HUES64 (cell line): Measurements from ENCODE around the gene NECAP2. TPM values are rescaled to one million over a fixed set of nuclear protein-coding genes. Genes with fewer than 3 reads are reported as not detected.

Experiments
- H3K27ac ChIP-seq: 2 replicates; pipeline ENCODE4 v1.7.0; 2013; ENCODE audit warnings: low read depth, low read length, inconsistent platforms
- H3K27me3 ChIP-seq: 2 replicates; pipeline ENCODE4 v1.6.1; 2013; ENCODE audit warnings: mild to moderate bottlenecking, low read length; ENCODE audit not compliant: insufficient read depth
- H3K36me3 ChIP-seq: 2 replicates; pipeline ENCODE4 v1.6.1; 2013; ENCODE audit warnings: mild to moderate bottlenecking, low read length; ENCODE audit not compliant: insufficient read depth
- H3K4me1 ChIP-seq: 2 replicates; pipeline ENCODE4 v1.6.1; 2013; ENCODE audit warnings: mild to moderate bottlenecking, low read length, moderate library complexity; ENCODE audit not compliant: insufficient read depth
- H3K4me3 ChIP-seq: 2 replicates; pipeline ENCODE4 v1.5.1; 2013; ENCODE audit warnings: mild to moderate bottlenecking, low read length, moderate library complexity
- H3K9ac ChIP-seq: 2 replicates; pipeline ENCODE4 v1.6.1; 2013; ENCODE audit warnings: mild to moderate bottlenecking, low read depth, low read length
- H3K9me3 ChIP-seq: 2 replicates; pipeline ENCODE4 v1.6.1; 2013; ENCODE audit warnings: low read depth, low read length; ENCODE audit not compliant: insufficient read depth
- WGBS: fragments of 150-250, 120-280 bp; methylation state at CpG from one replicate; pipeline ENCODE4 v1.1.7; 2013; ENCODE audit warnings: missing lambda C conversion rate; 5-methylcytosine and 5-hydroxymethylcytosine counted together
- polyA plus RNA-seq, 2 experiments: library from polyadenylated mRNA; stranded (reverse); fragments of 50-300 nt; gene quantifications; one replicate each; pipeline ENCODE4 v1.2.3, GENCODE V29; 2013

The NECAP2 gene
- polyA plus RNA-seq (2013, experiment 1 of 2) = 25.6 TPM
- polyA plus RNA-seq (2013, experiment 2 of 2) = 29.9 TPM

DNA sequence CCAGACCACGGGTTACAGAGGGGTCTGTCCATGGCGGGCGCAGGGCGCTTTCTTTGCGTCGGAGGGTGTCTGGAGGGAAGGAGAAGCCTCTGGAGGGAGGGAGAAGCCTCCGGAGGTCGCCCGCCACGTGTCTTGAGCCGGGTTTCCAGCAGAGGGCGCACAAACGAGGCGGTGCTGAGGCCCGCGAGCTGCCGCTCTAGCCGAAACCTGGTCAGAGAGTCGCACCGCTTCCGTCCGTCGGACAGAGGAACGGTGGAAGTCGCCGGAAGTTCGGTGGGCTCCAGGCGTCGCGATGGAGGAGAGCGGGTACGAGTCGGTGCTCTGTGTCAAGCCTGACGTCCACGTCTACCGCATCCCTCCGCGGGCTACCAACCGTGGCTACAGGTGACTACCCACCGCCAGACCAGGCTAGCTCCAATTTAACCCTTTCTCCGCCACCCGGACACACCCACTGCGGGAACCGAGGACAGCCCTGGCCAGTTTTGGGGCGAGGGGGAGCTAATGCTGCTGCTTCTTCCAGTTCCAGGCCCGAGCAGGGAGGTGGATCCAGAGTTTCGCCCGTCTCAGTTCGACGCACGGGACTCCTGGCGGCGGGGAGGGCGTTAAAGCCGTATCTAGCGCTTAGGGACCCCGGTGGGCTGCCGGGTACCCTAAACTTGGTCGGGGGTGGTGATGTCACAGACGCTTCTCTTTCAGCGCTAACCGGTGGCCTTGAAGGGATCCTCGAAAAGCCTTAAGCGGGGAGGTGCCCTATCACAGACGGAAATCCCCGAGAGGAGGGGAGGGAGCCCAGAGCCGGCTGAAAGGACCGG is at the start of gene NECAP2:
TSS of gene NECAP2 (plus strand) at position 255 of the 812 bp plus-strand sequence. CDS start at position 293, 38 bp downstream.
- under 1% methylated on average over 68 of the region's 68 CpGs for WGBS
- peak within 1 kb of the TSS; percentile 27; the same call in 1 of the 2 replicates for H3K27ac ChIP-seq
- H3K27me3 ChIP-seq = 0 out of 2 replicates have a peak, but pooled peaks cover 4% of the 10 kb centered on the region

DNA sequence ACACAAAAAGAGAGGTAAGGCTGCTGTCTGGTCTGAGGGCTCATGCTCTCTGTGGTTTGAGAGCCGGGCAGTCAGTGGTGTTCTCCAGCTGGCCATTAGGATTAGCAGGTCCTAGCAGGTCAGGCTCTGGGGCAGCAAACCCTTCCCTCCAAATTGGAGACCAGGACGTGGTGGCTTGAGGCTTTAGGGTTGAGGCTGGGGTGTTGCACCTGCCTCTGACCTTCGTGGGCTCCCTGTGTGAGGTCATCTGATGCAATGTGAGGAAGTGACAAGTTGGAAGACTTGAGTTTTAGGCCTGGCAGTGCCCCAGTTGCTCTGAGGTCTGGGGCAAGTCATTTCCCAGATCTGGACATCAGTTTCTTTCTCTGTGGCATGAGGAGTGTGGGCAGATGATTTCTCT is 49.1 kb upstream of the NECAP2 start:
- no peak overlapping the region for H3K27ac ChIP-seq
- no peaks in the 10 kb centered on the region for H3K27me3 ChIP-seq
- peaks cover 17% of the 10 kb centered on the region for H3K4me1 ChIP-seq
- 89% methylated on average over 3 of the region's 3 CpGs for WGBS
- peaks cover 31% of the 10 kb centered on the region for H3K36me3 ChIP-seq
- no peak overlapping the region for H3K9ac ChIP-seq
- H3K9me3 ChIP-seq = no peaks in the 10 kb centered on the region
- no peak overlapping the region for H3K4me3 ChIP-seq

More for the DNA sequence above, at the start of gene NECAP2:
- Histone ChIP-seq H3K9me3 (no peaks in the 10 kb centered on the region), H3K4me3 (peak within 1 kb of the TSS; percentile 76), H3K4me1 (no peaks in the 10 kb centered on the region), H3K36me3 (peaks cover 24% of the 10 kb centered on the region), H3K9ac (peak within 1 kb of the TSS; percentile 73)

GRCh38 chr1:16392740-16393569 is 47.6 kb upstream of the NECAP2 start:
- Histone ChIP-seq H3K9ac (no peak overlapping the region), H3K9me3 (no peaks in the 10 kb centered on the region), H3K4me1 (peaks cover 17% of the 10 kb centered on the region), H3K36me3 (peaks cover 38% of the 10 kb centered on the region), H3K4me3 (no peak overlapping the region), H3K27ac (peak overlapping the region; percentile 35; the same call in 1 of the 2 replicates), H3K27me3 (no peaks in the 10 kb centered on the region)
- WGBS = 82% methylated on average over 21 of the region's 21 CpGs

DNA sequence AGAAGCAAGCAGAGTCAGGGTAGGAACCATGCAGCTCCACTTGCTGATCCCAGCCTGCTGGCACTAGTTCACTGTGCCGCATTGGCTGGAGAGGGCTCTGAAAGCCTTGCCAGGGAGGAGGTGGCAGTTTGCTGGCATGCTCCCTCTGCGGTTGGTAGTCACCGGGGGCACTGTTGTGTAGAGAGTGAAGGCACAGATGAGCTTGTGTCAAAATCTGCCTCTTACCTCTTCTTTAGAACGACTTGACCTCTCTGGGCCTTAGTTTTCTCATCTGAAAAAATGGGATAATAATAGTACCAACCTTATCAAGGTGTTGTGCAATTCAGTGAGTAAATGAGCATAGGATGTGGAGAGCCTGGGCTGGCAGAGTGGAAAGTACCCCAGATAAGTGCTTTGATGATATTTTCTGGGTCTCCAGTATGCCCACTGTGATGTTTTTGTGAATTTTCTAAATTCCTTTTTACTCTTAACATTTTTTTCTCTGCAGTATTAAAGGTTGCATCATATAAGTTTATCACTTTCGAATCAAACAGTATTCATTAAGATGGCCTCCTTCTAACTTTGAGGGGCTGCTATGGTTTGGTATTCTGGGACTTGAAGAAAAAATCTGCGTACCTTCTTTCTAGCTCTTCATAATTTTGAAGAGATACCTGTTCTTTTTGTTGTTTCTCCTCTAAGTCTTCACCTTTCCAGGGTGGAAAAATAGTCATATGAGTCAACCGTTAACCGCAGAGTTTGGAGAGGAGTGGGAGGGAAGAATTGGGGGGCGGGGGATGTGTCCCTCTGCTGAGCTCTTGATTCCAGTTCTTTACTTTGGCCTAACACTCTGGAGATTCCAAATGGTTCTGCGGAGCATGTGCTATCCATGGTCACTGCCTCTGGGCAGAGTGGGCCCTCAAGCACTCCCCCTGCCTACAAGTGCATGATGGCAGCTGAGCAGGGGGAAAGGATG is 46.7 kb upstream of the NECAP2 start:
- Histone ChIP-seq H3K4me1 (peaks cover 17% of the 10 kb centered on the region), H3K4me3 (no peak overlapping the region), H3K27me3 (no peaks in the 10 kb centered on the region), H3K9ac (no peak overlapping the region), H3K27ac (no peak overlapping the region), H3K36me3 (peaks cover 46% of the 10 kb centered on the region), H3K9me3 (no peaks in the 10 kb centered on the region)
- WGBS = 94% methylated on average over 8 of the region's 10 CpGs

DNA sequence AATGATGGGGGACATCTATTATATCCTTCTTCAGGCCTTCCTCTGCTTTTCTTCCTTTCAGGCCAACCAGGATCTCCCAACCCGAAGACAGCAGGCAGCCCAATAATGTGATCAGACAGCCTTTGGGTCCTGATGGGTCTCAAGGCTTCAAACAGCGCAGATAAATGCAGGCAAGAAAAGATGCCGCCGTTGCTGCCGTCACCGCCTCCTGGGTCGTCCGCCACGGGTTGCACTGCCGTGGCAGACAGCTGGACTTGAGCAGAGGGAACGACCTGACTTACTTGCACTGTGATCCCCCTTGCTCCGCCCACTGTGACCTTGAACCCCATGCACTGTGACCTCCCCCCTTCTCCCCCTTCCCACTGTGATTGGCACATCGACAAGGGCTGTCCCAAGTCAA is 45.5 kb upstream of the NECAP2 start:
- Histone ChIP-seq H3K4me3 (no peak overlapping the region), H3K4me1 (peaks cover 17% of the 10 kb centered on the region), H3K9ac (no peak overlapping the region), H3K27ac (no peak overlapping the region), H3K27me3 (no peaks in the 10 kb centered on the region), H3K36me3 (peaks cover 54% of the 10 kb centered on the region), H3K9me3 (no peaks in the 10 kb centered on the region)
- 93% methylated on average over 13 of the region's 13 CpGs for WGBS

DNA sequence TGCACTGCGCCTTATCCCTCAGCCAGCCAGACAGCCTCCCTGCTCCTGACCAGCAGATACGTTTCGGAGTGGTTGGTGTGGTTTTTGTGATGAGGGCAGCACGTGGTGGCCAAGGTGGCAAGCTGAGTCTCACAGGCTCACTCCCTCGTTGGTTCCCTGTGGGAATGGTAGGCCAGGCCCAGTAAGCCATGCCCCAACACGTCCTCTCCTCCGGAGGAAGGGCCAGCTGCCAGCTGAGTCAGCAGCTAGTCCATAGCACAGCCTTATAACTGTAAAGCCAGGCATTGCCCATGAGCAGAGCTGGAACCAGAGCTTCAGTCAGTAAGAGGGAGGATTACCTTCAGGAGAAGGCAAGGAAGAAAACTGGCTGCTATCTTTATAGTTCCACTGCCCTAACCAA is 43.9 kb upstream of the NECAP2 start:
- H3K27ac ChIP-seq = no peak overlapping the region
- no peaks in the 10 kb centered on the region for H3K9me3 ChIP-seq
- no peak overlapping the region for H3K9ac ChIP-seq
- H3K4me1 ChIP-seq = peaks cover 11% of the 10 kb centered on the region
- H3K36me3 ChIP-seq = peaks cover 54% of the 10 kb centered on the region
- H3K27me3 ChIP-seq = no peaks in the 10 kb centered on the region
- no peak overlapping the region for H3K4me3 ChIP-seq
- 93% methylated on average over 7 of the region's 7 CpGs for WGBS

GRCh38 chr1:16397120-16397519 is 43.4 kb upstream of the NECAP2 start:
- H3K4me1 ChIP-seq = peaks cover 10% of the 10 kb centered on the region
- H3K27ac ChIP-seq = no peak overlapping the region
- no peak overlapping the region for H3K9ac ChIP-seq
- no peak overlapping the region for H3K4me3 ChIP-seq
- no peaks in the 10 kb centered on the region for H3K27me3 ChIP-seq
- 90% methylated on average over 5 of the region's 5 CpGs for WGBS
- H3K36me3 ChIP-seq = peaks cover 54% of the 10 kb centered on the region
- no peaks in the 10 kb centered on the region for H3K9me3 ChIP-seq

- Histone ChIP-seq H3K4me1 (no peaks in the 10 kb centered on the region), H3K36me3 (peaks cover 52% of the 10 kb centered on the region), H3K9me3 (no peaks in the 10 kb centered on the region), H3K27me3 (no peaks in the 10 kb centered on the region), H3K9ac (no peak overlapping the region), H3K27ac (no peak overlapping the region), H3K4me3 (no peak overlapping the region)
- 93% methylated on average over 5 of the region's 5 CpGs for WGBS
Observed at GRCh38 chr1:16398371-16398953, 42.1 kb upstream of the NECAP2 start.

DNA sequence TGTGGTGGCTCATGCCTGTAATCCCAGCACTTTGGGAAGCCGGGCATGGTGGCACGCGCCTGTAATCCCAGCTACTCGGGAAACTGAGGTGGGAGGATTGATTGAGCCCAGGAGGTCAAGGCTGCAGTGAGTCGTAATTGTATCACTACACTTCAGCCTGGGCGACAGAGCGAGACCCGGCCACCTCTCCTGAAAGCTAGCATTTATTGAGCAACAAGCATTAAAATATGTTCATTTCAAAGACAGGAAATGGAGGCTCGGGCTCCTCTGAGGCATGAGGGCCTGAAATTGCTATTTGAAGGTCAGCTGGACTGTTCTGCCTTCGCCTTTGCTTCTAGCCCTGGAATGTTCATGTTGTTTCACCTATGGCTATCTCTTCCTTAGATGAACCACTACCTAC is 37.8 kb upstream of the NECAP2 start:
- Histone ChIP-seq H3K9me3 (no peaks in the 10 kb centered on the region), H3K4me1 (no peaks in the 10 kb centered on the region), H3K27me3 (no peaks in the 10 kb centered on the region), H3K4me3 (no peak overlapping the region), H3K36me3 (peaks cover 15% of the 10 kb centered on the region; the same call in 1 of the 2 replicates), H3K9ac (no peak overlapping the region), H3K27ac (no peak overlapping the region)
- 92% methylated on average over 10 of the region's 10 CpGs for WGBS

DNA sequence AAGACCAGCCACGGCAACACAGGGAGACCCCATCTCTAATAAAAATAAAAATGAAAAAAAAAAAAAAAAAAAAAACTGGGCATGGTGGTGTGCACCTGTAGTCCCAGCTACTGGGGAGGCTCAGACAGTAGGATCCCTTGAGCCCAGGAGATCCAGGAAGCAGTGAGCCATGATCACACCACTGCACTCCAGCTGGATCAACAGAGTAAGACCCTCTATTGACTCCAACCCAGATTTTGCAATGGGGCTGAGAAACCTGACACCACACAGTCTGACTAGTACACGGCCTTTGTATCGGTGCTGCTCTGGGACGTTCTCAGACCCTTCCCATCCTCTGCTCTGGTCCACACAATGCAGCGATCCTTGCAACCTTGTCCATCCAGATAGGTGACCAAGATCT is 35.1 kb upstream of the NECAP2 start:
- Histone ChIP-seq H3K9ac (no peak overlapping the region), H3K36me3 (no peaks in the 10 kb centered on the region), H3K9me3 (no peaks in the 10 kb centered on the region), H3K4me1 (no peaks in the 10 kb centered on the region), H3K4me3 (no peak overlapping the region), H3K27me3 (no peaks in the 10 kb centered on the region), H3K27ac (no peak overlapping the region)
- 75% methylated on average over 4 of the region's 5 CpGs for WGBS
